HG03558 (cell line): ENCODE results near the gene CCDC78.

Source experiments
- ATAC-seq: cut with Tn5 transposase; IDR thresholded peaks from one replicate; pipeline ENCODE4 v1.9.1; 2021; ENCODE audit warnings: moderate number of reproducible peaks; ENCODE audit not compliant: unreplicated experiment; ENCODE audit errors: extremely low read depth

The CCDC78 gene

DNA sequence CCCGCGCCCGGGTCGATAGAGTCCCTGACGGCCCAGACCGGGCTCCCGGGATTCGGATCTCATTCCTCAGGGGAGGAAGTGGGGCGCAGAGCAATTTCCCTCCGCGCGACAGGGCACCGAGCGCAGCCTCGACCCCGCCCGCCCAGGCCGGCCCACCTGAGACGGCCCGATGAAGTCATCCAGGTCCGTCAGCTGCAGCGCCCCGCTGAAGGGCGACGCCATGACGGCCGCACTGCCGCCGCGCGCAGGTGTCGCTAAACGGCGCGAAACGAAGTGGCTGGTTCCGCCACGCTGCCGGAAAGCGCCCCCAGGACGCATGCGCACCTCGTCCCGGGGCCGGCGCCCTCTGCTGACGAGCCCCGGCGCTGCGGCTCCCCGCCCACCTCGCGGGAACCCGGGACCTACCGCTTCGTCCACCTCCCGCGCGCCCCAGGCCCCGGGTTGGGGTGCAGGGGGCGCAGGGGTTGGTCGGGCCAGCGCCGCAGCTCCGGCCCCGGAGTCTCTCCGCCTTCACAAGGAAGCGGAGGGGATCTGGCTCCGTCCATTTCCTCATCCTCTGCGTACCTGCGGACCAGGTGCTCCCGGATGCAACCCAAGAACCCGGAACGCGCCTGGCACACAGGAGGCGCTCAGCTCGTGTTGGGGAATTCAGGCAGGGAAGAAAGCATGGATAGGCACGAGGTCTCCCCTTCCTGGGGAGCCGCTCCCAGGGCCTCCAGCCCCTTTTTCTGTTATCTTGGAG is 14.7 kb upstream of the CCDC78 start, which contains the start of gene CIAO3:
CIAO3 (minus strand) TSS at position 234 of the 742 bp plus-strand sequence; CDS start at position 222, 12 bp downstream.
- ATAC-seq: no peak

DNA sequence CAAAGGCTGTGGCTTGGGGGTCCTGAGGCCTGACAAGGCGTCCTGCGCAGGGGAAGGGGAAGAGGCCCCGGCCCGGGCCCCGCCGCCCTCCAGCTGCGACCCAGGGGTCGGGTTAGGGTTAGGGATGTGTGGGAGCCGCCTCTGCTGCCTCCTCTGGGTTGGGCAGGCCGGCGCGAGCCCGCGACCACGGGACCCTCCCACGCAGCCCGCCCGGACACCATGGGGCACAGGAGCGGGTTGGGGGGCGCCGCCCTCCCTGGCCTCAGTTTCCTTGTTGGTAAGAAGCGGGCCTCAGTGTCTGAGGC is 14.2 kb upstream of the CCDC78 start:
- ATAC-seq: no peak

DNA sequence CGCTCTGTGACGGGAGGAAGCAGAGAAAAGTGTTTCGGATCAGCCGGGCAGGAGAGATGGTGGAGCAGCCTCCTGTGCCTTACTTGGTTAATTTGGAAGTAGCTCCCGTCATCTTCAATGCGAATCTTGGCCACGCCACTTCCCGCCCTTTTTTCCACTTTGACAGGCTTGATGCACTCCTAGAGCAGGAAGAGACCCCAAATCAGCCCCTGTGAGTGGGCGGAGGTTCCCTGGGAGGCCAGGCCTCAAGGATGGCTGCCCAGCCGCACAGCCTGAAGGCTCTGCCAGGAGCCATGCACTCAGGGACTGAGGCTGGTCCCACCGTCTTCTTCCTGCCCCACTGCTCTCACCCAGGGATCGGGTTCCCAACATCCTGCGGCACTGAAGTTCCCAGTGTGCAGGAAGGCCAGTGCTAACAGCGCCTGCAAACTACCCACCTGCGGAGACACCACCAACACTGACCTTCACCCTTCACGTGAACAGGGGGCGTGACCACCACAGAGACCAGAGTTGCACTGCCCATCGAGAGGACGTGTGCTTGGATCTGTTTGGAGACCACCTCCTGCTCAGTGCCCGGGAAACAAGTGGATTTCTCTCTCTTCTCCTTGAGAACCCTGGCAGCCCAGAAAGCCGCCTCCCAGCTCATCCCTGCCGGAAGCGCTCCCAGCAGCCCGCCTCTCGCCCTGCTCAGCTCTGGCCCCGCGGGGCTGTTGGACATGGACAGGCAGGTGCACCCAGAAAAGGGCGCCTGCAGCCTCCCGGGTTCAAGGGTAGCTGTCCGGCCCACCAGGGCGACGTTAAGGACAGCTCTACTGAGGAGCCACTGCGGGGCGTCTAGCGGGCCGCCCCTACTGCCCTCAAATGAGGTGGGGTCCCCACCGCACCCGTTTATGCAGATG is 13.6 kb upstream of the CCDC78 start:
- ATAC-seq: no peak

DNA sequence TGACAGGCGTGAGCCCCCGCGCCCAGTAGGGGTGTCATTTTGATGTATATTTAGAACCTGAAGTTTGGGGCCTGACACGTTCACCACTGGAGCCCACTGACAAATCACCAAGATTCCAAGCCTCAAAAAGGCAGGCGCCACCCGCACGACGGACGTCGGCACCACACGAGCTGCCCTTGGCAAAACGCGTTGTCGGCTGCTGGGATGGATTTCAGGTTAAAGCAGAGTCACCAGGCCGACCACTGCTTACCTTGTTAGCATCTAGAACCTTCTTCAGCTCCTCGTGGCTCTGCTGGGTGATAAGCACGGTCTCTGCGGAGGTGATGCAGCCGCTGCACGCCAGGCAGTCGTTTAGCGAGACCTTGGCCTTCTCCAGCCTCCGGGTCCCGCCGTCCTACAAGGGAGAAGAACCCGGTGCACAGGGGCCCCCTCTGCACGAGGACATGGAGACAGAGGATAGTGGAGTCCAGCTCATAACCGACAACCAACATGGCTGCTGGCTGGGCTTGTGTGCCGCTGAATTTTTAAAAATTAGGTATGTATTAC is 10.8 kb upstream of the CCDC78 start:
- ATAC-seq: no peak

DNA sequence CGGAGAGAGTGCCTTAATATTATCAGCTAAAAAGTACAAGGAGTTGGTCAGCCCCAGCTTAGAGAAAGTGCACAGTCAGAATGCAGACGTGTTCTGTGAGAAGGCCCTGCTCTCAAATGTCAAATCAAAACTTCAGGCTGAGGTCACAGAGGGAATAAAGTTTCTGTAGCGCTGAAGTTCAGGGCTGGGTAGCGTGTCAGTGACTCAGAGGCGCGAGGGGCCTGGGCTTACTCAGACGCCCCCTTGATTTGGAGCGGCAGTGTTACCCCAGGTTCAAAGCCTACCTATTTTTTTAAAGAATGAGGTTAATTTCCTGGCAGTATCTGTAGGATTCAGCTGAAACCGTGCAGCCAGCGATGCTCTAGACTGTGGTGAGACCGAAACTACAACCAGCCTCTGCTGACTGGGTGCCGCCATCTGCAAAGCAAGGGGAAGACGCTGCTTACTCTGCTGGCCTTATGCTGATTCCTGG is 9.8 kb upstream of the CCDC78 start:
- ATAC-seq: no peak

DNA sequence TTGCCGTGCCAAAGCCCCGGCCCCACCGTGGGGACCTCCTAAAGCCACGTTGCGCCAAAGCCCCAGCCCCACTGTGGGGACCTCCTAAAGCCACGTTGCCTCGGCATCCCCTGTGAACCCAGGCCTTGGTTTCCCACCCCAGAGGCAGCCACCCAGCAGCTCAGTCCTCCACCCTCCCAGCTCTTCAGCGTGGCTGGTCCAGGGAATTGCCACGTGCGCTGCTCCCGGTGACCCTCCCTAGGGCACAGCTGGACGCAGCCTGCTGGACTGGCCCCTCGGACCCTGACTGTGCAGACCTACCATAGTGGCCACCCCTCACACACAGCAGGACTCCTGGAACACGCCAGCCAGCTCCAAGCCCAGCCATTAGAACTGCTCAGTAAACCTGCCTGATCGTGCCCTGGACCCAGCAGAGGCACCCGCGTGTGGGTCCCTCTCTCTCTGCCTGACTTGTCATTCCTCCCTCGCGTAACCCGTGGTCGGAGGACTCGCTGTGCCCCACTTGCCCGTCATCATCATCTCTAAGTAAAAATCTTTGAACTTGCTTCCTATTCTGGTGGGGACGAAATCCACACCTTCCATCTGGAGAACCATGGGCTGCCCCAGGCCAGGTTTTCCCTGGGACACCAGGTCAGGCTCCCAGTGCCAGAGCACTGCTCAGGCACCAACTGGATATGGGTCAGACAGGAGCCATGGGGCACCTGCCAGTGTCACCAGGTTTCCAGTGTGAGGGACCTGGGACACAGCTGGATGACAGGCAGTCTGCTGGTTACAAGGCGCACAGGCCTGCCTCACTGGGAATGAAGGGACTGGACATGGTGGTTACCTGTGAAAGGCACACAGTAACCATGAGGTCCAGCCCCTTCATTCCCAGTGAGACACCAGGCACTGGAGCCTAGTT is 9.0 kb upstream of the CCDC78 start:
- no peak for ATAC-seq

DNA sequence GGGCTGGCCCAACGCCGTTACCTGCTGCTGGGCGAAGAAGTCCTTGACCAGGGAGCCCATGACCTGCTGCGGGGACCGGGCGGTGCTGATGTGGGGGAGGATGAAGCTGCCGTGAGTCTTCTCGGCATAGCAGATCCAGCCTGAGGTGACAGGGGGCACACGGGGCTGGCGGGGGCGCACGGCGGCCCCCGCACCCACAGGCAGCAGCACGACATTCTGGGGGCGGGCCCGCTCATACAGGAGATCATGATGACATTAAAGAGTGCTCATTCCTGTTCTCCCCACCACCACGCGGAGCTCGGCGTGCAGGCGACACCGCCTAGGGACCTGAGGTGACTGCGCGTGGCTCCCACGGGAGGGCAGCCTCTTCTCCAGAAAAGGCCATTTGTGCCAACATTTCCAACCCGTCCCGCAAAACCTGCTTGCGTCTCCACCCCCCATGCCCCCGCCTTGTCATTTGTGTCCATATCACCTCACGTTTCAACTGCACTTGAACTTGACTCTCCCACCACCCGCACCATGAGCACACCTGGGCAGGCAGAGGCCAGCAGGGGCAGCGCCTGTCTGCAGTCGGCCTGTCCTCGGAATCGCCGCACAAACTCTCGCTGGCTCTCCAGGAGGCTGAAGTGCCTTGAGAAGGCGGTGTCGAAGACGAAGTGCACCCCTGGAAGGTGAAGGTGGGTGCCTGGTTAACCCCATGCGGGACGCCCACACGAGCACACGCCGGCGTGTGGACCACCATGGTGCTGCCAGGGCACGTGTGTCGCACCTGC is 8.2 kb upstream of the CCDC78 start:
- ATAC-seq: no peak

DNA sequence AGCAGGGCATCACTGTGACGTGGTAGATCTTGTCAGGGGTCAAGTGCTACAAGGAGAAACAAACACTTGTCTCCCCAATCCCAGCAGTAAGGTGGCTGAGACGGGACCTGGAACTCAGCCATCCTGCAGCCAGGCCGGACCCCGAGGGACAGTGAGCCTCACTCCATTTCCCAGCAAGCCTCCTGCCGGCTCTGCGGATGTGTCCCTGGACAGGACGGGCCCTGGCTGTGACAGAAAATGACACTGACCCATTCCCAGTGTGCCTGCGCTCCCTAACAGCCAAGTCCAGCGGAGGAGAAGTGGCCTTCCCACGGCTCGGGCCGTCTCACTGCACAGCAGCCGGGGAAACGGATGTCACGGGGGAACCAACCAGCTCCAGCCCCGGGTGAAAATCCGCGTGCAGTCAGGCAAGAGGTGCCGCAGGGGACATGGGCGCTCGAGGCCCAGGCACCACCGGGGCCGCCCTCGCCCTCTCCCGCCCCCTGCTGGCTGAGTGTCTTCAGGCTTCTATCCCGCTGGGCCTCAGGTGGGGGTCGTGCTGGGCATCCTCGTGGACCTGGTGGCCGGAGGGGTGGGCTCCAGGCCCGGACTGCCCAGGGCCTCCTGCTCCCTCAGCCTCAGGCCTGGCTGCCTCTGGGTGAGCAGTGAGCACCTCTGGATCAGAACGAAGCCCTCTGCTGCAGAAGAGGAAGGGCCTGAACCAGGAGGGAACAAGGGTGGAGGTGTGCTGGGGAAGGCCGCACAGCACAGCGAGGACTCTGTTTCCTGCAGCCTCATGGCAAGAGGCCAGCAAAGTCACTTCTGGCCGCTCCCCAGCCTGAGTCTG is 7.4 kb upstream of the CCDC78 start:
- ATAC-seq: no peak

DNA sequence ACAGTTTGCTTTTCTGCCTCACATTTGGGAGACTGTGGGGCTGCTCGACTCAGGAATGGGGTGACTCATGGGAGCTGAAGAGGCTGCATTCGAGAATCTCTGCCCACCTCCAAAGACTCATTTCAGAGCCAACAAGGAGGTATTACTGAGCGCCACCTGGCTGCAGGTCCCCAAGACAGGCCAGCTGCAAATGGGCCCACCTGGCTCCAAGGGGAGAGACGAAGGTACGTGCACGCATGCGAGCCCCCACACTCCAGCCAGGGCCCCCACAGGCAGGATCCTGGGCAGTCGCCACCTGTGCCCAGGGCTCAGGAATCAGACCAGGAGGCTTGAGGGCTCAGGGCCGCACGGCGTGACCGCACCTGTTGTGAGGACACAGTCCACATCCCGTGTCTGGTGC is 6.7 kb upstream of the CCDC78 start:
- no peak for ATAC-seq

DNA sequence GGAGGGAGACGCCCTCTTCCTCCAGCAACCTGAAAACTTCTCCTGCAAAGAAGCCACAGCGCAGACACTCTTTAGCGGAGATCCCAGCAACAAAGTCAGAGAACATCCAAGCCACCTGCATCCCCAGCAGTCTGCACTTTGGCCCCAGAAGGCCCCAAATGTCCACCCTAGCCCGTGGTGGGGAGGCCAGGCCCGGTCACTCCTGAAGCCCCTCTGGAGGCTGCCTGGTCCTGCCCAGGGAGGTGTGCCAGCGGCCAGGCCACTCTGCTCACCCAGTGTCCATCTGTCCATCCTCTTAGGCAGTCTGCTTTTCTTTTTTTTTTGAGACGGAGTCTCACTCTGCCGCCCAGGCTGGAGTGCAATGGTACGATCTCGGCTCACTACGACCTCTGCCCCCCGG is 6.1 kb upstream of the CCDC78 start:
- ATAC-seq: no peak

DNA sequence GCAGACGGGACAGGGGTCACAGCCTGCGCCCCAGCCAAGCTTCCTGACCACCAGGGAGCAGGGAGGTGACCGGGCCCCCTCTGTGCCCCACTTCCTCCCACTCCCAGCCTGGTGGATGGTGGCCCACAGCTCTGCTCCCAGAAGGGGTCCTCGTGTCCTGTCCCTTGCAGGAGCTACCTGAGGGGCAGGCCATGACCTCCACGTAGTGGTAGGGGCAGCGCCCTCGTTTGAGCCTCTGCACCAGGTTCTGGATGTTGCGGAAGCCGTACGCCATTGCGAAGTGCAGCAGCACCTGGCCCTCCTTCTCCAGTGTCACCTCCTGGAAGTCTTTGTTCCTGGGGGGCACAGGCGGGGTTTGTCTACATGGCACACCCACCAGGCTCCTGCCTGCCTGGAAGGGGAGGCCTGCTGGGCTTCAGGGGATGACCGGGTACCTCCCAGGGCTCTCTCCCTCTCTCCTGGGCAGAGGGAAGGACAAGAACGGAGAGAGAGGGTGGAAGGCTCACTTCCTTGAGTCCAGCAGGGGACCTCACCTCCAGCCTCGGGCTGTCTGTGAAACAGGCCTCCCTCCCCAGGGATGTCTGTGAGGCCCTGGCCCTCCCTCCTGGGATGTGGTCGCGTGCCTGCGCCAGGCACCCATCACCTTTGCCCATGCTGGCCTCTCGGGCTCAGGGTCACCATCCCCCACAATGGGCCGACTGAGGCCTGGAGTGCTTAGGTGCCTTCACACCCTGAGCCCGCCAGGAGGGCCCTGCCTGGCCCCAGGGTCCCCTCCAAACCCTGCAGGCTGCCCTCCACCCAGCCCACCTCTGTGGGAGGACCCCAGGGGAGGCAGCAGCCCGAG is 4.6 kb upstream of the CCDC78 start:
- ATAC-seq: no peak

DNA sequence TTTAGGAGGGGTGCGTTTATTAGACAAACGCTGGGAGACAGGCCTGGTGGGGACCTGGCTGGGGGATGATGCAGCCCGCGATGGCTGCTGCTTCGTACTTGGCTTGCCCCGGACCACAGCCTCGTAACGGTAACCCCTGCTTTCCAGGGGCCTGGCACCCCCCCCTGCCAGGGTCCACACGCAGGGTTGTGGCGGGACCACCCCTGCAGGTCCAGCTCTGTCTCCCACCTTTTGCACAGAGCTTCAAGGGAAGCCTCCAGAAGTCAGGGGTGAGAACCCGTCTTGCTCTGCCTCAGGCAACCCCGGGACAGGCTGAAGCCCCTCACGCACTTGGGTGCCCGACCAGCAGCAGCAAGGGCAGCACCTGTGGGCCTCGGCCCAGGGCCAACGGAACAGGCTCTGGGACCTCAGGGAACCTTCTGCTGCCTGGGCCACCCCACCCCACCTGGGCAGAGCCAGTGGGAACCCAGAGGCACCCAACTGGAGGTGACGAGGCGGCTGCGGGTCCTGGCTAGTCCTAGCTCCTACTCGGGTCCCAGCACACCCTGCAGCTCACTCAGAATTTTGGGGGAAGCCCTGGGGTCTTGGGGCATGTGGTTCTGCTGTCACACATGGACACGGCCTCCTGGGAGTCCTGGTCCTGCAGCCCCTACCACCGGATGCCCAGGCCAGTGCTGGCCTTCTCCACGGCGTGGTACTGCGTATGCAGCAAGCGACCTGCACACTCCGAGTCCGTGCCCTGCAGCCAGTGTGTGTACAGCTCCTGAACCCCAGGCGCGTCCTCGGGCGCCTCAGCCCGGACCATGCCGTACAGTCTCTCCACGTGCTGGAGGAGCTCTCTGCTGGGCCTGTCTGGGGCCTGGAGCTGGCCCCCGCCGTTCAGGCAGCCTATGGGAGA is 3.8 kb upstream of the CCDC78 start:
- ATAC-seq: no peak

DNA sequence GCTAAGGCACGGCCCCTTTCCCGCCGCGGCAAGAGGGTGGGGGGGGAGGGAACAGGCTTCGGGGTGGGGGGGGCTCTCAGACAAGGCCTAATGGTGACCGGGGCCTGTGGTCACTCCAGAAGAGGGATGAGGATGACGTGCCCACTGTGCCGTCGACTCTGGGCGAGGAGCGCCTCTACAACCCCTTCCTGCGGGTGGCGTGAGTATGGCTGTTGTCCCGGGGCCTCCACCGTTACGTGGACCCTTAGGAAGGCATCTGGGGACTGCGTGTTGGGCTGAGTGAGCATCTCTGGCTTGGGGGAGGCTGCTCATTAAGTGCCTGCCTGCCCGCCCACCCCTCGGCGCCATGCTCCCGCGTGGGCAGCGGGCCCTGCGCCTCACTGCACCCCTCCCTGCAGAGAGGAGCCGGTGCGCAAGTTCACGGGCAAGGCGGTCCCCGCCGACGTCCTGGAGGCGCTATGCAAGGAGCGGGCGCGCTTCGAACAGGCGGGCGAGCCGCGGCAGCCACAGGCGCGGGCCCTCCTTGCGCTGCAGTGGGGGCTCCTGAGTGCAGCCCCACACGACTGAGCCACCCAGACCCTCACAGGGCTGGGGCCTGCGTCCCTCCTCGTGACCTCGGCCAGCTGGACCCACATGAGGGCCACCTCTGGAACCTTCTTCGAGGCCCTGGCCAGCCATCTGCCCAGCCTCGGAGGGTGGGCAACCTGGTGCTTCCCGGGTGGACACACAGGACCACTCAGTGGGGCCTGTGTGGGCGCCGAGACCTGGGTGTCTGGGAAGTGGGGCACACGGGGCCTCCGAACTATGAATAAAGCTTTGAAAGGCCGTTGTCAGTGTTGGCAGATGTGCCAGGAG is 2.9 kb upstream of the CCDC78 start:
- no peak for ATAC-seq

DNA sequence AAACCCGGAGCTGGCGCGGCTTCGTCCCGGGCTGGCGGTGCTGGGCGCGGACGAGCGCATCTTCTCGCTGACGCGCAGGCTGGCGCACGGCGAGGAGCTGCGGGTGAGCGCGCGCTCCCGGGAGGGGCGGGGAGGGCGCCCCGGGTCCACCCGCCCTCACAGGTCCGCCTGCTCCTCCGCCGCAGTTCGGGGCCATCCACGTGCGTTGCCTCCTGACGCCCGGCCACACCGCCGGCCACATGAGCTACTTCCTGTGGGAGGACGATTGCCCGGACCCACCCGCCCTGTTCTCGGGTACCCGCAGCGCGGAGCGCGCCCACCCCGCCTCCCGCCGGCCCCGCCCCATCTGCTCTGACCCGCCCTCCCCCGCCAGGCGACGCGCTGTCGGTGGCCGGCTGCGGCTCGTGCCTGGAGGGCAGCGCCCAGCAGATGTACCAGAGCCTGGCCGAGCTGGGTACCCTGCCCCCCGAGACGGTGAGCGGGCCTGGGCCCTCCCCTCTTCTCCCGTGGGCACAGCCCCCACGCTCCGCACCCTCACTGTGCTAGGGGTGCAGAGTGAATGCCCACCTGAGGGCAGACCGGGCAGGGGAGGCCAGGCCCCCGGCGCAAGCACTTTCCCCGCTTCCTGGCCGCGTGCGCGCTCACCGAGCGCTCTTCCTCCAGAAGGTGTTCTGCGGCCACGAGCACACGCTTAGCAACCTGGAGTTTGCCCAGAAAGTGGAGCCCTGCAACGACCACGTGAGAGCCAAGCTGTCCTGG is 2.1 kb upstream of the CCDC78 start:
- ATAC-seq: no peak

DNA sequence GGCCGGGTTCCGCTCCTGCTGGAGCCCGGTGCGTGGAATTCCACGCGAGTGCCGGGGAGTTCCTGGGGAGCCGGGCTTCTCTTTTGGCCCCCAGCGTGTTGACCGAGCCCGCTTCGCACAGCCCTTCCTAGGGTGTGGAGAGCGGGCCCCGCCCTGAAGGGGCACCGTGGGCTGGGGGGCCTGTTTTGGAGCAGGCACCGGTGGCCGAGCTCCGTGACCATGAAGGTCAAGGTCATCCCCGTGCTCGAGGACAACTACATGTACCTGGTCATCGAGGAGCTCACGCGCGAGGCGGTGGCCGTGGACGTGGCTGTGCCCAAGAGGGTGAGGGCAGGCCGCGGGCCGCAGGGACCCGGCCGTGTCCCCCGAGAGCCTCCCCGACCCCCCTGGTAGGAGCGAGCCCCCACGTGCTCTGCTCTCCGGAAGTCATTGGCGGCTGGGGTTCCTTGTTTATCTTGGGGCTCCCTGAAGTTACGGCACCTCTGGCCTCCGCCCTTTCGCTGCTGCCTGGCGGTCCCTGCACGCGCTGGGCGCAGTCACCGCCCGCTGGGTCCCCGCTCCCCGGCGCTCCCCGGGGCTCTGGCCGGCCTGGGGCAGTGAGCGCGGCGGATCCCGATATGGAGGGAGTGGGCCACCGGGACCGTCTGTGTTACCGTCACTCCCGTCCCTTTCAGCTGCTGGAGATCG is 1.2 kb upstream of the CCDC78 start:
- ATAC-seq: no peak
